HEK293 (cell line): ENCODE results near the gene RAP1B.

ENCODE experiments used
- CTCF ChIA-PET: fragments of 350-600 bp; formaldehyde crosslinking; extraction: SDS; loops from one replicate; lab custom pipeline; 2021; ENCODE audit warnings: antibody characterized with exemption; lab: Yijun Ruan, JAX
- POLR2A ChIA-PET: fragments of 300-600 bp; formaldehyde crosslinking; extraction: SDS; loops from one replicate; lab custom pipeline; 2020; ENCODE audit warnings: antibody characterized with exemption, inconsistent platforms; lab: Yijun Ruan, JAX
- H3K27ac ChIP-seq: fragments of 200-500 bp; sonication (Bioruptor generic); 2 replicates; pipeline ENCODE4 v1.5.1; 2014; ENCODE audit warnings: low read depth, low read length, control low read depth, inconsistent platforms; ENCODE audit errors: extremely low read depth
- H3K36me3 ChIP-seq, 2 experiments: fragments of 200-500 bp in 1 of 2; sonication (Bioruptor generic) in 1 of 2; 1 replicate in 1 of 2; 2 replicates in 1 of 2; pipeline ENCODE4 v1.5.1; 2014 to 2017; ENCODE audit warnings: inconsistent platforms in 2 of 2, low read length in 2 of 2; ENCODE audit not compliant: control insufficient read depth in 2 of 2, insufficient read depth in 1 of 2
- H3K4me1 ChIP-seq: fragments of 200-500 bp; sonication (Bioruptor generic); 2 replicates; pipeline ENCODE4 v1.5.1; 2014; ENCODE audit warnings: mild to moderate bottlenecking, low read length, inconsistent platforms; ENCODE audit not compliant: control insufficient read depth, insufficient read depth
- H3K4me3 ChIP-seq: 2 replicates; pipeline ENCODE4 v1.5.1; 2011; ENCODE audit warnings: low read depth, mild to moderate bottlenecking, control low read depth, low read length, moderate library complexity
- H3K9me3 ChIP-seq: fragments of 200-500 bp; sonication (Bioruptor generic); 2 replicates; pipeline ENCODE4 v1.5.1; 2014; ENCODE audit warnings: low read depth, low read length, inconsistent platforms; ENCODE audit not compliant: control insufficient read depth, insufficient read depth
- BCL11A ChIP-seq: fragments of 450-650 bp; formaldehyde crosslinking; IDR thresholded peaks from 2 replicates; pipeline ENCODE4 v1.5.1; 2016; ENCODE audit warnings: low read depth, missing biosample characterization, missing genetic modification characterization
- CTCF ChIP-seq: fragments of 450-650 bp; formaldehyde crosslinking; IDR thresholded peaks from 2 replicates; pipeline ENCODE4 v1.5.1; 2016; ENCODE audit warnings: missing biosample characterization, missing genetic modification characterization
- IKZF3 ChIP-seq: fragments of 450-650 bp; IDR thresholded peaks from 2 replicates; pipeline ENCODE4 v1.5.0; 2018; ENCODE audit warnings: missing biosample characterization, mild to moderate bottlenecking, missing genetic modification characterization, moderate library complexity
- MEIS1 ChIP-seq: sonication (generic); formaldehyde crosslinking; IDR thresholded peaks from 2 replicates; pipeline ENCODE4 v1.8.1; 2022; ENCODE audit warnings: missing genetic modification reagents, mild to moderate bottlenecking, borderline replicate concordance
- SALL2 ChIP-seq: fragments of 450-650 bp; formaldehyde crosslinking; IDR thresholded peaks from 2 replicates; pipeline ENCODE4 v1.5.0; 2017; ENCODE audit warnings: missing biosample characterization, mild to moderate bottlenecking, missing genetic modification characterization, borderline replicate concordance
- SCRT2 ChIP-seq: fragments of 450-650 bp; formaldehyde crosslinking; IDR thresholded peaks from 2 replicates; pipeline ENCODE4 v1.5.1; 2016; ENCODE audit warnings: missing biosample characterization, missing genetic modification characterization
- TCF7L2 ChIP-seq: IDR thresholded peaks from 2 replicates; pipeline ENCODE4 v1.6.1; 2011; ENCODE audit warnings: low read depth, mild to moderate bottlenecking, inconsistent platforms, low read length, moderate library complexity, borderline replicate concordance
- ZBTB20 ChIP-seq: fragments of 450-650 bp; formaldehyde crosslinking; IDR thresholded peaks from 2 replicates; pipeline ENCODE4 v1.5.1; 2016; ENCODE audit warnings: missing biosample characterization, missing genetic modification characterization
- ZNF155 ChIP-seq: fragments of 450-650 bp; formaldehyde crosslinking; IDR thresholded peaks from 2 replicates; pipeline ENCODE4 v1.5.1; 2016; ENCODE audit warnings: missing biosample characterization, missing genetic modification characterization
- ZNF174 ChIP-seq: fragments of 450-650 bp; formaldehyde crosslinking; IDR thresholded peaks from 2 replicates; pipeline ENCODE4 v1.5.0; 2017; ENCODE audit warnings: missing biosample characterization, mild to moderate bottlenecking, missing genetic modification characterization
- ZNF214 ChIP-seq: fragments of 450-650 bp; formaldehyde crosslinking; IDR thresholded peaks from 2 replicates; pipeline ENCODE4 v1.5.1; 2017; ENCODE audit warnings: missing biosample characterization, mild to moderate bottlenecking, missing genetic modification characterization, borderline replicate concordance
- ZNF266 ChIP-seq: fragments of 450-650 bp; formaldehyde crosslinking; IDR thresholded peaks from 2 replicates; pipeline ENCODE4 v1.5.1; 2016; ENCODE audit warnings: missing biosample characterization, missing genetic modification characterization, low read depth
- ZNF341 ChIP-seq: fragments of 450-650 bp; formaldehyde crosslinking; IDR thresholded peaks from 2 replicates; pipeline ENCODE4; 2016; ENCODE audit warnings: low read depth, missing biosample characterization, missing genetic modification characterization
- ZNF391 ChIP-seq: fragments of 450-650 bp; formaldehyde crosslinking; IDR thresholded peaks from 2 replicates; pipeline ENCODE4 v1.5.1; 2016; ENCODE audit warnings: low read depth, missing biosample characterization, missing genetic modification characterization, borderline replicate concordance
- ZNF394 ChIP-seq: fragments of 450-650 bp; formaldehyde crosslinking; IDR thresholded peaks from 2 replicates; pipeline ENCODE4 v1.5.1; 2016; ENCODE audit warnings: missing biosample characterization, missing genetic modification characterization, mild to moderate bottlenecking, moderate library complexity, borderline replicate concordance
- ZNF449 ChIP-seq: fragments of 450-650 bp; formaldehyde crosslinking; IDR thresholded peaks from 2 replicates; pipeline ENCODE4 v1.5.1; 2017; ENCODE audit warnings: missing biosample characterization, mild to moderate bottlenecking, missing genetic modification characterization, moderate library complexity
- ZNF518A ChIP-seq: fragments of 450-650 bp; formaldehyde crosslinking; conservative IDR thresholded peaks from 2 replicates; pipeline ENCODE4 v1.5.1; 2016; ENCODE audit warnings: low read depth, missing biosample characterization, missing genetic modification characterization
- ZNF548 ChIP-seq: fragments of 450-650 bp; formaldehyde crosslinking; IDR thresholded peaks from 2 replicates; pipeline ENCODE4 v1.5.1; 2016; ENCODE audit warnings: missing biosample characterization, missing genetic modification characterization
- ZNF560 ChIP-seq: fragments of 450-650 bp; formaldehyde crosslinking; IDR thresholded peaks from 2 replicates; pipeline ENCODE4 v1.5.1; 2017; ENCODE audit warnings: missing biosample characterization, missing genetic modification characterization, borderline replicate concordance
- ZNF561 ChIP-seq: fragments of 450-650 bp; IDR thresholded peaks from 2 replicates; pipeline ENCODE4 v1.5.1; 2018; ENCODE audit warnings: missing biosample characterization, missing genetic modification characterization, borderline replicate concordance
- ZNF571 ChIP-seq: fragments of 450-650 bp; formaldehyde crosslinking; IDR thresholded peaks from 2 replicates; pipeline ENCODE4 v1.5.0; 2017; ENCODE audit warnings: missing biosample characterization, missing genetic modification characterization
- ZNF585B ChIP-seq: fragments of 450-650 bp; formaldehyde crosslinking; IDR thresholded peaks from 2 replicates; pipeline ENCODE4 v1.5.1; 2016; ENCODE audit warnings: missing biosample characterization, missing genetic modification characterization
- ZNF621 ChIP-seq: fragments of 450-650 bp; formaldehyde crosslinking; IDR thresholded peaks from 2 replicates; pipeline ENCODE4 v1.5.1; 2017; ENCODE audit warnings: missing biosample characterization, missing genetic modification characterization
- ZNF624 ChIP-seq: fragments of 450-650 bp; formaldehyde crosslinking; IDR thresholded peaks from 2 replicates; pipeline ENCODE4 v1.5.1; 2017; ENCODE audit warnings: missing biosample characterization, missing genetic modification characterization
- ZNF747 ChIP-seq: fragments of 450-650 bp; formaldehyde crosslinking; IDR thresholded peaks from 2 replicates; pipeline ENCODE4 v1.5.1; 2016; ENCODE audit warnings: missing biosample characterization, missing genetic modification characterization
- ZSCAN18 ChIP-seq: fragments of 450-650 bp; formaldehyde crosslinking; IDR thresholded peaks from 2 replicates; pipeline ENCODE4 v1.5.1; 2016; ENCODE audit warnings: missing biosample characterization, missing genetic modification characterization

RAP1B gene

GRCh38 chr12:68620519-68621471 lies 10.1 kb downstream of the RAP1B start (continued):
- TF ChIP-seq ZNF518A (no peak), BCL11A (tag by site-specific recombination) (no peak), IKZF3 (tag by site-specific recombination) (no peak), ZNF548 (tag by site-specific recombination) (no peak), ZNF561 (tag by site-specific recombination) (no peak)

- POLR2A ChIA-PET, result no interaction called here
- Histone ChIP-seq H3K9me3 (no peaks in the 10 kb centered on the region), H3K4me1 (peaks cover 23% of the 10 kb centered on the region), H3K27ac (no peak overlapping the region), H3K36me3 (peaks cover 0 to 13% of the 10 kb centered on the region in 2 experiments; a peak in 2 of 3 replicates), H3K4me3 (no peak overlapping the region)
- CTCF ChIA-PET, result no interaction called here
- no peak for TF ChIP-seq ZNF621 (tag by site-specific recombination)
- no peak for TF ChIP-seq ZNF560
- no peak for TF ChIP-seq ZBTB20 (tag by site-specific recombination)
- TF ChIP-seq ZNF341 (tag by site-specific recombination), result no peak
- TF ChIP-seq ZNF391, result no peak
- no peak for TF ChIP-seq SCRT2
- TF ChIP-seq TCF7L2, result peak; percentile 21; the same call in 1 of the 2 replicates
- TF ChIP-seq ZNF155 (tag by site-specific recombination), result no peak
- TF ChIP-seq SALL2 (tag by site-specific recombination), result no peak
- TF ChIP-seq ZNF174 (tag by site-specific recombination), result no peak
- no peak for TF ChIP-seq ZSCAN18 (tag by site-specific recombination)
- no peak for TF ChIP-seq ZNF747 (tag by site-specific recombination)
- TF ChIP-seq ZNF624, result no peak
- TF ChIP-seq ZNF394 (tag by site-specific recombination), result no peak
- TF ChIP-seq ZNF571 (tag by site-specific recombination), result no peak
- TF ChIP-seq CTCF (tag by site-specific recombination), result no peak
- TF ChIP-seq ZNF214 (tag by site-specific recombination), result no peak
- TF ChIP-seq ZNF266 (tag by site-specific recombination), result no peak
- no peak for TF ChIP-seq ZNF585B (tag by site-specific recombination)
- TF ChIP-seq MEIS1 (CRISPR knock-in tag), result no peak
- no peak for TF ChIP-seq IKZF3 (tag by site-specific recombination)
- no peak for TF ChIP-seq ZNF449 (tag by site-specific recombination)
Measured at GRCh38 chr12:68621472-68622081, 10.9 kb downstream of the RAP1B start.
